ENCODE measurements around the gene TACR3. TPM values are rescaled to one million over a fixed set of nuclear protein-coding genes. Genes with fewer than 3 reads are reported as not detected.
"Not testable (repeated sequence)": the region's sequence is repeated elsewhere in the genome, so short reads cannot be mapped to it uniquely, and the experiment has no call there.

TACR3 gene, protein sequence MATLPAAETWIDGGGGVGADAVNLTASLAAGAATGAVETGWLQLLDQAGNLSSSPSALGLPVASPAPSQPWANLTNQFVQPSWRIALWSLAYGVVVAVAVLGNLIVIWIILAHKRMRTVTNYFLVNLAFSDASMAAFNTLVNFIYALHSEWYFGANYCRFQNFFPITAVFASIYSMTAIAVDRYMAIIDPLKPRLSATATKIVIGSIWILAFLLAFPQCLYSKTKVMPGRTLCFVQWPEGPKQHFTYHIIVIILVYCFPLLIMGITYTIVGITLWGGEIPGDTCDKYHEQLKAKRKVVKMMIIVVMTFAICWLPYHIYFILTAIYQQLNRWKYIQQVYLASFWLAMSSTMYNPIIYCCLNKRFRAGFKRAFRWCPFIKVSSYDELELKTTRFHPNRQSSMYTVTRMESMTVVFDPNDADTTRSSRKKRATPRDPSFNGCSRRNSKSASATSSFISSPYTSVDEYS
- total RNA-seq (not detected), polyA plus RNA-seq (not detected), total RNA-seq (not detected)

DNA sequence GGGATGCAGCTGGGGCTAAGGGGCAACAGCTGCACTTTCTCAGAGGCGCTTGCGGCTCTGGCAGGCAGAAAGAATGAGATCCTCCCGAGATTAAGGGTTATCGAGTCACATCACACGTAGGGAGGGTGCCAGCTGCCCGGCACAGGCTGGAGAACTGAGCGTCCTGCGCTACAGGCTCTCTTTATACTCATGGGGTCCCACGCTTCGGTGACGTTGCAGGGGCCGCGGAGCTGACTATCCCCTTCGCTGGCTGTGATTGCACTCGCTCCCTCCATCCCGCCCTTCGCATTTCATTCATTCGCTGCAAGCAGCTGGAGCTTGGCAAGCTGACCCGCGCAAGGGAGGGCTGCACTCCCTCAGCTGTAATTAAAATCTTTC is at the start of gene TACR3:
TACR3 (minus strand) TSS at position 156 of the 378 bp plus-strand sequence. CDS start 310 bp downstream, outside the sequence.
- H3K4me1 ChIP-seq (ENCODE audit: control insufficient read depth in 2 of 2, insufficient read depth in 2 of 2, low read length in 2 of 2): no peaks in the 10 kb centered on the region
- H3K27me3 ChIP-seq (ENCODE audit: control insufficient read depth in 2 of 2, insufficient read depth in 2 of 2, low read length in 2 of 2): no peaks in the 10 kb centered on the region
- DNase-seq (no peak), ATAC-seq (no peak)
- ChIA-PET CTCF (no interaction called here), POLR2A (no interaction called here)
- H3K36me3 ChIP-seq (ENCODE audit: control insufficient read depth in 2 of 3, insufficient read depth in 3 of 3, low read length in 3 of 3): no peaks in the 10 kb centered on the region
- peaks cover 0 to 14% (median 1%) of the 10 kb centered on the region in 11 donors for H3K9me3 Mint-ChIP-seq
- no peak within 1 kb of the TSS for H3K4me3 ChIP-seq (ENCODE audit: low read length)
- no peak within 1 kb of the TSS for H3K27ac Mint-ChIP-seq
- H3K27ac ChIP-seq (ENCODE audit: low read depth, low read length): no peak within 1 kb of the TSS
- peaks cover 0 to 8% (median 0%) of the 10 kb centered on the region in 3 experiments for H3K9me3 ChIP-seq (ENCODE audit: control insufficient read depth in 2 of 3, low read length in 3 of 3)
- peaks cover 0 to 4% (median 0%) of the 10 kb centered on the region in 7 donors for H3K4me1 Mint-ChIP-seq
- H3K36me3 Mint-ChIP-seq: peaks cover 0 to 4% (median 0%) of the 10 kb centered on the region in 5 donors
- H3K4me3 Mint-ChIP-seq: no peak within 1 kb of the TSS
- intact Hi-C loops (cut with micrococcal nuclease): no loop called here
- peaks cover 6 to 11% (median 8%) of the 10 kb centered on the region in 5 donors for H3K27me3 Mint-ChIP-seq

DNA sequence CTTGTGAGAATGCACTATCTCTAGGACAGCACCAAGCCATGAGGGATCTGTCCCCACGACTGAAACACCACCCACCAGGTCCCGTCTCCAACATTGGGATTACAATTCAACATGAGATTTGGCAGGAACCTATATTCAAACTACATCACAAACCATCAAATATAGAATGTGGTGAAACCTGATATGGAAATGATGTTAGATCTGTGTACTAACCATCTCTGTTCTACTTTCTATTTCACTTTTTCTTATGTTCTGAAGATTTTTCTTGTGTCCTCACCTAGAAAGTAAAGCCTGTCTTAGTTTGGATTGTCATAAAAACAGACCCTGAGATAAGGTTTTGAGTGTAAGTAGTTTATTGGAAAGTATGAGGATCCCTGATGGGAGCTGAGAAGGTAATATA is 37.8 kb upstream of the TACR3 start:
- no peaks in the 10 kb centered on the region for H3K4me1 Mint-ChIP-seq
- no peaks in the 10 kb centered on the region for H3K27me3 Mint-ChIP-seq
- Histone ChIP-seq H3K27me3 (ENCODE audit: control insufficient read depth in 2 of 2, insufficient read depth in 2 of 2, low read length in 2 of 2) (no peaks in the 10 kb centered on the region), H3K36me3 (ENCODE audit: control insufficient read depth in 2 of 3, insufficient read depth in 3 of 3, low read length in 3 of 3) (no peaks in the 10 kb centered on the region), H3K4me3 (ENCODE audit: low read length) (no peak overlapping the region), H3K9me3 (ENCODE audit: control insufficient read depth in 2 of 3, low read length in 3 of 3) (no peaks in the 10 kb centered on the region), H3K27ac (ENCODE audit: low read depth, low read length) (no peak overlapping the region), H3K4me1 (ENCODE audit: control insufficient read depth in 2 of 2, insufficient read depth in 2 of 2, low read length in 2 of 2) (no peaks in the 10 kb centered on the region)
- peaks cover 0 to 13% (median 3%) of the 10 kb centered on the region in 11 donors for H3K9me3 Mint-ChIP-seq
- ChIA-PET CTCF (no interaction called here), POLR2A (no interaction called here)
- intact Hi-C loops (cut with micrococcal nuclease): no loop called here
- H3K27ac Mint-ChIP-seq: no peak overlapping the region
- no peak for ATAC-seq
- DNase-seq: no peak
- no peak overlapping the region for H3K4me3 Mint-ChIP-seq
- no peaks in the 10 kb centered on the region for H3K36me3 Mint-ChIP-seq

DNA sequence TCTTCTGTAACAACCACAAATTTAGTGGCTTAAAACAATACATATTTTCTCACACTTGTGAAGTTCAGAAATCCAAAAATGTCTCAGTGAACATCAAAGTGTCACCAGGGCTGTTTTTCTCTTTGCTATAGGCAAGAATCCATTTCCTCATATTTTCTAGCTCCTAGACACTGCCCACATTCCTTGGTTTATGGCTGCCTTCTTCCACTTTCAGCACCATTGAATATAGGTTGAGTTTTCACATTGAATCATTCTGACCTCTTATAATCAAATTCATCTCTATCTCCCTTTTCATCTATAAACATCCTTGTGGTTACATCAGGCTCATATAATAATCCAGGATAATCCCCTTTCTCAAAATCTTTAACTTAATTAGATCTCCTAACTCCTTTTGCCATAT is 37.0 kb upstream of the TACR3 start:
- Mint-ChIP-seq H3K9me3 (peaks cover 0 to 13% (median 3%) of the 10 kb centered on the region in 11 donors), H3K4me1 (no peaks in the 10 kb centered on the region), H3K4me3 (no peak overlapping the region), H3K36me3 (no peaks in the 10 kb centered on the region), H3K27me3 (no peaks in the 10 kb centered on the region), H3K27ac (no peak overlapping the region)
- H3K27me3 ChIP-seq (ENCODE audit: control insufficient read depth in 2 of 2, insufficient read depth in 2 of 2, low read length in 2 of 2): no peaks in the 10 kb centered on the region
- DNase-seq (no peak), ATAC-seq (no peak)
- no peaks in the 10 kb centered on the region for H3K9me3 ChIP-seq (ENCODE audit: control insufficient read depth in 2 of 3, low read length in 3 of 3)
- no peaks in the 10 kb centered on the region for H3K36me3 ChIP-seq (ENCODE audit: control insufficient read depth in 2 of 3, insufficient read depth in 3 of 3, low read length in 3 of 3)
- no peaks in the 10 kb centered on the region for H3K4me1 ChIP-seq (ENCODE audit: control insufficient read depth in 2 of 2, insufficient read depth in 2 of 2, low read length in 2 of 2)
- no peak overlapping the region for H3K4me3 ChIP-seq (ENCODE audit: low read length)
- ChIA-PET CTCF (no interaction called here), POLR2A (no interaction called here)
- H3K27ac ChIP-seq (ENCODE audit: low read depth, low read length): no peak overlapping the region
- intact Hi-C loops (cut with micrococcal nuclease): no loop called here

DNA sequence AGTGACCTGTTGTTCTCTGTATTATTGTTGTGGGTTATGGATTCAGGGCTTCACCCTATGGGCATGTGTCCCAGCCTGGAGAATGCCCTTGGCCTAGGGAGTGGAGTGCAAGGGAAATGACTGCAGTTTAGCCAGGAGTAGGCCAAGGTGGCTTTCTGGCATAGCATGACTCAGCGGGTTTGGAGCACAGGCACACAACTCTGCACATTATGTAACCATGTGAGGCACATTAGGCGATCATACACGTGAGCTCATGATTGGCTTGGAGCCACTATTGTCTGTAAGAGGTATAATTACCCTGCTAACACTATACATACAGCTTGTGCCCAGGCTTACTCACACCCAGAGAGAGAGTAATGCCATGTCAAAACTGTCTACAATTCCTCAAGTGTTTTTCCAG is 35.1 kb upstream of the TACR3 start:
- no peak for ATAC-seq
- no peaks in the 10 kb centered on the region for H3K36me3 Mint-ChIP-seq

DNA sequence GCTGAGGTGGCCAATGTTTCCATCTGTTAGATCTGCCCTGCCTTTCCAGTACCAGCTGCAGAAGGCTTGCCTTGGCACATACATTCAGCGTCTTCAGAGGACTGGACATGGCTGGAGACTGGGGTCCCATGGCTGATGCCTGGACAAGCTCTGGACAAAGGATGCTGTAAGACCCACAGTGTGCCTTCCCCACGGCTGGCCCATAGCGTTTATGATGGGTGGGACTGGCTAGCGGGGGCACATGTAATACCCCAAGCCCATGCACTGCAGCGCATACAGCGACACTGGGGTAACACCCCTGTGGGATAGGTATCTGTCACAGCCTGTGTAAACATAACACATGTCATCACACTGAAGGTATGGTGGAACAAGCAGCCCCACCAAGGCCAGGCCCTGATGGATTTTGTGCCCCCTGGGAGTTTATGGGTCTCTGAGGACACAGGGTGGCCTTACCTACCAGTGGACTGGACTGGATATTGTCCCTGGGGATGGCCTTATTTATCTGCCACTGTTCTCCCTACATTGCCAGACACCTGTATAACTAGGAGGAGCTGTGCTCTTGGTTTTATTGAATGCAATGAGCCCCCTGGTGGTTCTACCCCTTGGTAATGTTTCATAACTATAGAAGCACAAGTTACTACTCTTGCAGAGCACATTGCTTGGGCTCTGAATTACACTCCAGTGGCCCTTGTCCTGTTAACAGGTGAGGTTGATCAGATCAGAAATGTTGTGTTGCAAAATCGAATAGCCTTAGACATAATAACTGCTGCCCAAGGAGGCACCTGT is 34.3 kb upstream of the TACR3 start:
- POLR2A ChIA-PET: no interaction called here
- CTCF ChIA-PET: no interaction called here
- DNase-seq: no peak
- Histone ChIP-seq H3K36me3 (ENCODE audit: control insufficient read depth in 2 of 3, insufficient read depth in 3 of 3, low read length in 3 of 3) (no peaks in the 10 kb centered on the region), H3K4me1 (ENCODE audit: control insufficient read depth in 2 of 2, insufficient read depth in 2 of 2, low read length in 2 of 2) (no peaks in the 10 kb centered on the region), H3K4me3 (ENCODE audit: low read length) (no peak overlapping the region), H3K27me3 (ENCODE audit: control insufficient read depth in 2 of 2, insufficient read depth in 2 of 2, low read length in 2 of 2) (no peaks in the 10 kb centered on the region), H3K9me3 (ENCODE audit: control insufficient read depth in 2 of 3, low read length in 3 of 3) (no peaks in the 10 kb centered on the region), H3K27ac (ENCODE audit: low read depth, low read length) (no peak overlapping the region)
- Mint-ChIP-seq H3K27ac (no peak overlapping the region), H3K4me3 (no peak overlapping the region), H3K36me3 (no peaks in the 10 kb centered on the region), H3K27me3 (no peaks in the 10 kb centered on the region), H3K9me3 (peaks cover 0 to 20% (median 6%) of the 10 kb centered on the region in 11 donors), H3K4me1 (no peaks in the 10 kb centered on the region)
- intact Hi-C loops (cut with micrococcal nuclease): no loop called here
- ATAC-seq: no peak

More for the DNA sequence above, 35.1 kb upstream of the TACR3 start:
- H3K4me3 Mint-ChIP-seq: no peak overlapping the region
- no peak overlapping the region for H3K27ac ChIP-seq (ENCODE audit: low read depth, low read length)
- no peaks in the 10 kb centered on the region for H3K36me3 ChIP-seq (ENCODE audit: control insufficient read depth in 2 of 3, insufficient read depth in 3 of 3, low read length in 3 of 3)
- no peaks in the 10 kb centered on the region for H3K27me3 Mint-ChIP-seq
- intact Hi-C loops (cut with micrococcal nuclease): no loop called here
- CTCF ChIA-PET: no interaction called here
- H3K9me3 Mint-ChIP-seq: peaks cover 0 to 18% (median 6%) of the 10 kb centered on the region in 11 donors
- no peaks in the 10 kb centered on the region for H3K4me1 ChIP-seq (ENCODE audit: control insufficient read depth in 2 of 2, insufficient read depth in 2 of 2, low read length in 2 of 2)
- no peaks in the 10 kb centered on the region for H3K4me1 Mint-ChIP-seq
- no peak overlapping the region for H3K4me3 ChIP-seq (ENCODE audit: low read length)
- POLR2A ChIA-PET: no interaction called here
- H3K27me3 ChIP-seq (ENCODE audit: control insufficient read depth in 2 of 2, insufficient read depth in 2 of 2, low read length in 2 of 2): no peaks in the 10 kb centered on the region
- H3K27ac Mint-ChIP-seq: no peak overlapping the region
- DNase-seq: no peak
- H3K9me3 ChIP-seq (ENCODE audit: control insufficient read depth in 2 of 3, low read length in 3 of 3): no peaks in the 10 kb centered on the region

DNA sequence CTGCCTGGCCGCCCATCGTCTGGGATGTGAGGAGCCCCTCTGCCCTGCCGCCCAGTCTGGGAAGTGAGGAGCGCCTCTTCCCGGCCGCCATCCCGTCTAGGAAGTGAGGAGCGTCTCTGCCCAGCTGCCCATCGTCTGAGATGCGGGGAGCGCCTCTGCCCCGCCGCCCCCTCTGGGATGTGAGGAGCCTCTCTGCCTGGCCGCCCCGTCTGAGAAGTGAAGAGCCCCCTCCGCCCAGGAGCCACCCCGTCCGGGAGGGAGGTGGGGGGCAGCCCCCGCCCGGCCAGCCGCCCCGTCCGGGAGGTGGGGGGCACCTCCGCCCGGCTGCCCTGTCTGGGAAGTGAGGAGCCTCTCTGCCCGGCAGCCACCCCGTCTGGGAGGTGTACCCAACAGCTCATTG is 3.4 kb upstream of the TACR3 start:
- H3K27me3 Mint-ChIP-seq: peaks cover 6 to 11% (median 8%) of the 10 kb centered on the region in 5 donors
- not testable (repeated sequence) for H3K4me3 Mint-ChIP-seq
- H3K9me3 Mint-ChIP-seq: peaks cover 0 to 23% (median 5%) of the 10 kb centered on the region in 11 donors

More for the DNA sequence above, 3.4 kb upstream of the TACR3 start:
- H3K27me3 ChIP-seq (ENCODE audit: control insufficient read depth in 2 of 2, insufficient read depth in 2 of 2, low read length in 2 of 2); H3K9me3 ChIP-seq (ENCODE audit: control insufficient read depth in 2 of 3, low read length in 3 of 3); ATAC-seq; intact Hi-C loops (cut with micrococcal nuclease); CTCF ChIA-PET; POLR2A ChIA-PET; H3K4me1 ChIP-seq (ENCODE audit: control insufficient read depth in 2 of 2, insufficient read depth in 2 of 2, low read length in 2 of 2); H3K4me1 Mint-ChIP-seq; H3K36me3 Mint-ChIP-seq; H3K4me3 ChIP-seq (ENCODE audit: low read length); H3K27ac ChIP-seq (ENCODE audit: low read depth, low read length); H3K27ac Mint-ChIP-seq; DNase-seq; H3K36me3 ChIP-seq (ENCODE audit: control insufficient read depth in 2 of 3, insufficient read depth in 3 of 3, low read length in 3 of 3): not testable (repeated sequence)
